Measurements from ENCODE around the gene KCNJ10.
A peak's percentile ranks its signal among the peaks of the same experiment; 100 is the strongest.

KCNJ10 gene

GRCh38 chr1:160009801-160010200 is 60.2 kb downstream of the KCNJ10 start:
- DNase-seq (ENCODE audit: insufficient read length) (no peak), FAIRE-seq (no peak)
- TF ChIP-seq POLR2AphosphoS5 (IDR thresholded peaks at IDR 0.05; ENCODE audit: low read depth, low read length) (no peak), TAF1 (IDR thresholded peaks at IDR 0.05; ENCODE audit: borderline replicate concordance, low read depth, low read length) (no peak), POLR2A (IDR thresholded peaks at IDR 0.05; ENCODE audit: low read depth, low read length) (no peak)

DNA sequence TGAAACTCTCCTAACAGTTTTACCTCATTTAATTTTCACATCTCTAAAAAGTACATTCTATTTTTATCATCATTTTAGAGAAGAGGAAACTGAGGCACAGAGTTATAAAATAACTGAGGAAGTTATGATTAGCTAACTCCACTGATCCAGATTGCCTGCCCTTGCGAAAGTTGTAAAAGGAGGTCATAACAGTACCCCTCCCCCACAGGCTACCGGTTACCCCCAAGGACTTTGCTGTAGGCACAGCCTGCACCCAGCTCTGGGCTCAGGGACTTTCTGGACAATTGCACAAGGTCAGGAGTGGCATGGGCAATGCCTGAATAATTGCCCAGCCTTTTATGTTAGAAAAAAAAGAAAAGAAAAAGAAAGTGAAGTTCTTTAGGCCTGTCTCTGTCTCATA is 60.9 kb downstream of the KCNJ10 start:
- FAIRE-seq = no peak
- no peak for DNase-seq (ENCODE audit: insufficient read length)

DNA sequence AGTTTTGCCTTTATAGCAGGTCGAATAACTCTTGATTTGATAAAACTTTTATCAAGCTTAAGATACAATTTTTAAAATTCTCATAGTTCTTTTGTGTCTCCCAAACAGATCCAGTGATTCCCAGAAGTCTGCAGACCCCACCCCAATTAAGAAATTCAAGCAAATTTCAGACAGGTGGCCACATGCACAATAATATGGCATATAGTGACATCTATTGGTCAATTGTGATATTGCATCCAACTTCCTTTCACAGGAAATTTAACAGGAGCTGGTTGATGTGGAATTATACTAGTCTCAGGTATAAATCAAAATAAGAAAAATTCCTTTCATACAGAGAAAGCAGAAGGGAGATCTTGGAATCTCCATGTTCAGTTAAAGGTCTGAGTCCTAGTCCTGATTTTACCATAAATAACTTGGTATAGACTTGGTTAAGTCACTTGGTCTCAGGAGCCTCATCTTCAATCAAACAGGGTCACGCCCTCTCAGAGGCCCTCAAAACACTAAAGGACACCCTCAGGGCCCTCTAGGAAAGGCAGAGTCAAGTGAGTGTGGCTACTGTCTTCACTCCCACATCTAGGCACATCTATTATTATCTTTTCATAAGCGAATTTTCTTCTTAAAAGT is 62.3 kb downstream of the KCNJ10 start:
- FAIRE-seq = peak; percentile 50
- DNase-seq (ENCODE audit: insufficient read length) = no peak
- TF ChIP-seq POLR2A (IDR thresholded peaks at IDR 0.05; ENCODE audit: low read depth, low read length) = no peak
- no peak for TF ChIP-seq POLR2AphosphoS5 (IDR thresholded peaks at IDR 0.05; ENCODE audit: low read depth, low read length)
- TF ChIP-seq TAF1 (IDR thresholded peaks at IDR 0.05; ENCODE audit: borderline replicate concordance, low read depth, low read length) = no peak

More for the DNA sequence above, 60.9 kb downstream of the KCNJ10 start:
- TF ChIP-seq TAF1 (IDR thresholded peaks at IDR 0.05; ENCODE audit: borderline replicate concordance, low read depth, low read length) (no peak), POLR2AphosphoS5 (IDR thresholded peaks at IDR 0.05; ENCODE audit: low read depth, low read length) (no peak), POLR2A (IDR thresholded peaks at IDR 0.05; ENCODE audit: low read depth, low read length) (no peak)

GRCh38 chr1:160006312-160006940 is 63.5 kb downstream of the KCNJ10 start:
- no peak for TF ChIP-seq TAF1 (IDR thresholded peaks at IDR 0.05; ENCODE audit: borderline replicate concordance, low read depth, low read length)
- no peak for TF ChIP-seq POLR2A (IDR thresholded peaks at IDR 0.05; ENCODE audit: low read depth, low read length)
- no peak for TF ChIP-seq POLR2AphosphoS5 (IDR thresholded peaks at IDR 0.05; ENCODE audit: low read depth, low read length)
- DNase-seq (ENCODE audit: insufficient read length) (peak; percentile 44), FAIRE-seq (peak; percentile 84)

DNA sequence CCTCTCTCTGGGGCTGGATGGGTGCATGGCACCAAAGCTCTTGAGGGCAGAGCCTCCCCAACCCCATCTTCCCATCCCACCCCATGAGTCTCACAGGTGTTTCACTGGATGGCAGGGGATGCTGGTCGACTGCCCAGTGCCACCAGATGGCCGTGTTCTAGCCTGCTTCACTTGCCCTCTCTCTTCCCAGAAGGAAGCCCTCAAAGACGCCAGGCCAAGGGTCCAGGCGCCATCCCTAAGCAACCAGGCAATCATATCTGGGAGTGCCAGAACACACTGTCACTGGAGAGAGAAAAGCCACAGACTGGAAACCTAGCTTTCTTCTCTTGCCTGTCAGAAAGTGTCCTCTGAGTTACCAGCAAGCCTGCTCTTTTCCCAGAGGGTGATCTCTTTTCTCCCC is 64.9 kb downstream of the KCNJ10 start:
- DNase-seq (ENCODE audit: insufficient read length) = no peak
- TF ChIP-seq POLR2AphosphoS5 (IDR thresholded peaks at IDR 0.05; ENCODE audit: low read depth, low read length) (no peak), TAF1 (IDR thresholded peaks at IDR 0.05; ENCODE audit: borderline replicate concordance, low read depth, low read length) (no peak), POLR2A (IDR thresholded peaks at IDR 0.05; ENCODE audit: low read depth, low read length) (no peak)
- FAIRE-seq = no peak

DNA sequence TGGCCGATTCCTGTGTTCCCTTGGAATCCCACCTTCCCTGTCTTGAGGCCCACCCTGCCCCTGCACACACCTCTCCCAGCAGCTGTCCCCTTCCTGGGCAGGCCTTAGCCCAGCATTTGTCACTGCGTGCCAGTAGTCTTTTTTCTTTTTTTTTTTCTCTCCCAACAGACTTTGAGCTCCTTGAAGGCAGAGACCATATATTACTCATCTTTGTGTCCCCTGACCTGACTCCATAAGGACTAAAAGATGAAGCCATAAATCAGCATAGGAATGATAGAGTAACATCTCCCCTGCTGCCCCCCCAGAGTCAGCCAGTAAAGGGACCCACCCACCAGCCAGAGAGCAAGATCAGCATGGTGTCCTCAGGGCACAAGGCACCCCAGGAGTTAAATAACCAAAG is 65.5 kb downstream of the KCNJ10 start:
- TF ChIP-seq POLR2AphosphoS5 (IDR thresholded peaks at IDR 0.05; ENCODE audit: low read depth, low read length) (no peak), TAF1 (IDR thresholded peaks at IDR 0.05; ENCODE audit: borderline replicate concordance, low read depth, low read length) (no peak), POLR2A (IDR thresholded peaks at IDR 0.05; ENCODE audit: low read depth, low read length) (no peak)
- FAIRE-seq (no peak), DNase-seq (ENCODE audit: insufficient read length) (no peak)

- FAIRE-seq (no peak), DNase-seq (ENCODE audit: insufficient read length) (no peak)
- TF ChIP-seq POLR2AphosphoS5 (IDR thresholded peaks at IDR 0.05; ENCODE audit: low read depth, low read length) (no peak), POLR2A (IDR thresholded peaks at IDR 0.05; ENCODE audit: low read depth, low read length) (no peak), TAF1 (IDR thresholded peaks at IDR 0.05; ENCODE audit: borderline replicate concordance, low read depth, low read length) (no peak)
Measured at GRCh38 chr1:160004001-160004400, 66.0 kb downstream of the KCNJ10 start.

GRCh38 chr1:160001440-160001839 is 68.5 kb downstream of the KCNJ10 start:
- TF ChIP-seq POLR2A (IDR thresholded peaks at IDR 0.05; ENCODE audit: low read depth, low read length) = no peak
- TF ChIP-seq POLR2AphosphoS5 (IDR thresholded peaks at IDR 0.05; ENCODE audit: low read depth, low read length) = no peak
- TF ChIP-seq TAF1 (IDR thresholded peaks at IDR 0.05; ENCODE audit: borderline replicate concordance, low read depth, low read length) = no peak
- FAIRE-seq (no peak), DNase-seq (ENCODE audit: insufficient read length) (no peak)

DNA sequence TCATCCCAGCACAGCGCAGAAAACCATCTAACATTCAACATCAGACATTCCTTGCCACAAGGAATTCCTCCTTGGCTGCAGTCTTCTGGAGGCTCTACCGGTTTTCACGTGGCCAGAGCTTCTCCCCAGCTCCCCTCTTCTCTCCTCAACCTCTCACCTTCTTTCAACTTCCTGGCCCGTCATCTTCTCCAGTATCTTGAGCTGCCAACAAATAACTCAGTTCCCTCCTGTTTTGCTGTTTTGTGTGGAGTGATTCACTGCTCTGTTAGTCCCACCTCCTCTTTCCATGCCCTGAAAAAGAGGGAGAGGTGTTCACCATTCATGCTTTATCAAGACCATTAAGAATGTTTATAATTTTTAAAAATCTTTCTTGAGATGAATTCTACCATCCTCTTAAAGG is 70.8 kb downstream of the KCNJ10 start:
- TF ChIP-seq TAF1 (IDR thresholded peaks at IDR 0.05; ENCODE audit: borderline replicate concordance, low read depth, low read length) (no peak), POLR2AphosphoS5 (IDR thresholded peaks at IDR 0.05; ENCODE audit: low read depth, low read length) (no peak), POLR2A (IDR thresholded peaks at IDR 0.05; ENCODE audit: low read depth, low read length) (no peak)
- FAIRE-seq (no peak), DNase-seq (ENCODE audit: insufficient read length) (no peak)

DNA sequence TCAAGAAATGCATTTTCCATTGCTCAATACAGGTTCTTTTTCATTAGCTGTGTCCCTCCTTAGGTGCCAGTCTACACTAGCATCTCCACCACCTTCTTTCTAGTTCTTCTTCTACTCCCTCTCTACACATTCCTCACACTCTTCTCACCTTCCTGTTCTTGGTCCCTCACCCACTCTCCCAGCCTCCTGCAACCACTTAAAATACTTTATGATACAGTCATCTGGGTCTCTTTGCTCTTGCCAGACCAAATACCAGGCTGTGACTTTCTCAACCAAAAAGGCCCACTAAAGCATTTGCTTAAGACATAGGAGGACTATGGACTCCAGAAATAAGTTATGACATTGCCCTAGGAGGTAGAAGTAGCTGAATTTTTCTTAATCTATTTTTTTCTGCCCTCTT is 73.3 kb downstream of the KCNJ10 start:
- FAIRE-seq (no peak), DNase-seq (ENCODE audit: insufficient read length) (no peak)
- TF ChIP-seq POLR2A (IDR thresholded peaks at IDR 0.05; ENCODE audit: low read depth, low read length) = no peak
- TF ChIP-seq TAF1 (IDR thresholded peaks at IDR 0.05; ENCODE audit: borderline replicate concordance, low read depth, low read length) = no peak
- no peak for TF ChIP-seq POLR2AphosphoS5 (IDR thresholded peaks at IDR 0.05; ENCODE audit: low read depth, low read length)

GRCh38 chr1:159994896-159995295 is 75.1 kb downstream of the KCNJ10 start:
- TF ChIP-seq POLR2A (IDR thresholded peaks at IDR 0.05; ENCODE audit: low read depth, low read length) = no peak
- TF ChIP-seq TAF1 (IDR thresholded peaks at IDR 0.05; ENCODE audit: borderline replicate concordance, low read depth, low read length) = no peak
- TF ChIP-seq POLR2AphosphoS5 (IDR thresholded peaks at IDR 0.05; ENCODE audit: low read depth, low read length) = no peak

GRCh38 chr1:159993911-159994310 is 76.0 kb downstream of the KCNJ10 start:
- TF ChIP-seq POLR2A (IDR thresholded peaks at IDR 0.05; ENCODE audit: low read depth, low read length) = no peak
- TF ChIP-seq TAF1 (IDR thresholded peaks at IDR 0.05; ENCODE audit: borderline replicate concordance, low read depth, low read length) = no peak
- no peak for TF ChIP-seq POLR2AphosphoS5 (IDR thresholded peaks at IDR 0.05; ENCODE audit: low read depth, low read length)
- FAIRE-seq (no peak), DNase-seq (ENCODE audit: insufficient read length) (no peak)

More at GRCh38 chr1:159994896-159995295, 75.1 kb downstream of the KCNJ10 start:
- FAIRE-seq (no peak), DNase-seq (ENCODE audit: insufficient read length) (no peak)
